ENCODE results near the gene MIX23.
A peak's percentile ranks its signal among the peaks of the same experiment; 100 is the strongest.

Gene MIX23

GRCh38 chr3:122415762-122416654 lies 33.0 kb upstream of the MIX23 start, which contains the start of gene WDR5B:
Gene WDR5B (minus strand): TSS chr3:122416062. CDS start chr3:122415528, 534 bp downstream.
- ChIA-PET POLR2A (interaction anchor here (0.8 to 2.7 kb wide), 6 partner anchors 17 to 870 kb away, joined by 3 to 24 read pairs (median 4); partner anchors contain the start of genes FAM162A, HSPBAP1, KPNA1 and MIX23), CTCF (no interaction called here)
- H3K27ac ChIP-seq (ENCODE audit: extremely low read depth, low read depth, low read length): peak within 1 kb of the TSS; percentile 76
- H3K36me3 ChIP-seq (ENCODE audit: control insufficient read depth in 2 of 2, insufficient read depth in 1 of 2, low read length in 2 of 2): peaks cover 0 to 30% of the 10 kb centered on the region in 2 experiments; a peak in 1 of 3 replicates
- no peaks in the 10 kb centered on the region for H3K4me1 ChIP-seq (ENCODE audit: control insufficient read depth, insufficient read depth, low read length)
- peak within 1 kb of the TSS; percentile 79 for H3K4me3 ChIP-seq (ENCODE audit: low read depth, low read length)
- no peaks in the 10 kb centered on the region for H3K9me3 ChIP-seq (ENCODE audit: control insufficient read depth, insufficient read depth, low read depth, low read length)
- TF ChIP-seq ZNF555 (tag by site-specific recombination; conservative IDR thresholded peaks at IDR 0.05) (no peak), HOXD13 (CRISPR knock-in tag; IDR thresholded peaks at IDR 0.05; ENCODE audit: borderline replicate concordance) (no peak), ZFP37 (tag by site-specific recombination; IDR thresholded peaks at IDR 0.05) (0 out of 2 replicates have a peak, but pooled peaks have one; percentile 25), ZNF394 (tag by site-specific recombination; IDR thresholded peaks at IDR 0.05; ENCODE audit: borderline replicate concordance) (peak; percentile 10; the same call in 1 of the 2 replicates), ZNF596 (tag by site-specific recombination; IDR thresholded peaks at IDR 0.05) (no peak), ZNF624 (tag by site-specific recombination; IDR thresholded peaks at IDR 0.05) (no peak), ZNF335 (tag by site-specific recombination; conservative IDR thresholded peaks at IDR 0.05) (peak; percentile 71), ZNF830 (tag by site-specific recombination; IDR thresholded peaks at IDR 0.05; ENCODE audit: low read depth) (no peak), ZNF701 (tag by site-specific recombination; IDR thresholded peaks at IDR 0.05) (no peak), ZNF138 (tag by site-specific recombination; IDR thresholded peaks at IDR 0.05; ENCODE audit: borderline replicate concordance) (no peak), ZNF280C (tag by site-specific recombination; IDR thresholded peaks at IDR 0.05) (no peak), ZNF530 (tag by site-specific recombination; IDR thresholded peaks at IDR 0.05; ENCODE audit: low read depth) (no peak), ZNF2 (tag by site-specific recombination; IDR thresholded peaks at IDR 0.05) (0 out of 2 replicates have a peak, but pooled peaks have one; percentile 22), SP3 (tag by site-specific recombination; IDR thresholded peaks at IDR 0.05) (peak; percentile 72), ZSCAN5A (tag by site-specific recombination; IDR thresholded peaks at IDR 0.05) (no peak), ZNF214 (tag by site-specific recombination; IDR thresholded peaks at IDR 0.05; ENCODE audit: borderline replicate concordance) (no peak), ZNF660 (tag by site-specific recombination; IDR thresholded peaks at IDR 0.05) (peak; percentile 61; the same call in 1 of the 2 replicates), SP2 (tag by site-specific recombination; IDR thresholded peaks at IDR 0.05) (peak; percentile 87), PRDM10 (tag by site-specific recombination; IDR thresholded peaks at IDR 0.05) (peak; percentile 95), ZNF174 (tag by site-specific recombination; IDR thresholded peaks at IDR 0.05) (no peak), ZSCAN4 (tag by site-specific recombination; IDR thresholded peaks at IDR 0.05) (no peak), INSM2 (tag by site-specific recombination; IDR thresholded peaks at IDR 0.05) (no peak), YY1 (tag by site-specific recombination; IDR thresholded peaks at IDR 0.05) (no peak), PBX3 (CRISPR knock-in tag; IDR thresholded peaks at IDR 0.05) (no peak), ZNF747 (tag by site-specific recombination; IDR thresholded peaks at IDR 0.05) (no peak)
